OCI-LY7 (cell line): ENCODE data around the gene ZNF543.

Source experiments
- CTCF ChIP-seq: fragments of 200-600 bp; sonication (generic); conservative IDR thresholded peaks from 2 replicates; pipeline ENCODE4 v1.5.1; 2014; ENCODE audit warnings: mild to moderate bottlenecking, antibody characterized with exemption, low read length, moderate library complexity, mixed read lengths
- EZH2phosphoT487 ChIP-seq: fragments of 200-600 bp; sonication (generic); IDR thresholded peaks from 2 replicates; pipeline ENCODE4 v1.6.1; 2018; ENCODE audit warnings: low read depth, borderline replicate concordance, mild to moderate bottlenecking, mixed run types, antibody characterized with exemption, low read length, moderate library complexity, mixed read lengths

GRCh38 chr19:57376151-57376550 lies 55.9 kb downstream of the ZNF543 start:
- TF ChIP-seq CTCF (no peak), EZH2phosphoT487 (no peak)
